HG02973 (cell line): ENCODE measurements around the gene USP3.

Experiments
- ATAC-seq: cut with Tn5 transposase; IDR thresholded peaks from one replicate; pipeline ENCODE4 v1.9.1; 2021; ENCODE audit warnings: moderate library complexity; ENCODE audit not compliant: unreplicated experiment

The USP3 gene, protein sequence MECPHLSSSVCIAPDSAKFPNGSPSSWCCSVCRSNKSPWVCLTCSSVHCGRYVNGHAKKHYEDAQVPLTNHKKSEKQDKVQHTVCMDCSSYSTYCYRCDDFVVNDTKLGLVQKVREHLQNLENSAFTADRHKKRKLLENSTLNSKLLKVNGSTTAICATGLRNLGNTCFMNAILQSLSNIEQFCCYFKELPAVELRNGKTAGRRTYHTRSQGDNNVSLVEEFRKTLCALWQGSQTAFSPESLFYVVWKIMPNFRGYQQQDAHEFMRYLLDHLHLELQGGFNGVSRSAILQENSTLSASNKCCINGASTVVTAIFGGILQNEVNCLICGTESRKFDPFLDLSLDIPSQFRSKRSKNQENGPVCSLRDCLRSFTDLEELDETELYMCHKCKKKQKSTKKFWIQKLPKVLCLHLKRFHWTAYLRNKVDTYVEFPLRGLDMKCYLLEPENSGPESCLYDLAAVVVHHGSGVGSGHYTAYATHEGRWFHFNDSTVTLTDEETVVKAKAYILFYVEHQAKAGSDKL

DNA sequence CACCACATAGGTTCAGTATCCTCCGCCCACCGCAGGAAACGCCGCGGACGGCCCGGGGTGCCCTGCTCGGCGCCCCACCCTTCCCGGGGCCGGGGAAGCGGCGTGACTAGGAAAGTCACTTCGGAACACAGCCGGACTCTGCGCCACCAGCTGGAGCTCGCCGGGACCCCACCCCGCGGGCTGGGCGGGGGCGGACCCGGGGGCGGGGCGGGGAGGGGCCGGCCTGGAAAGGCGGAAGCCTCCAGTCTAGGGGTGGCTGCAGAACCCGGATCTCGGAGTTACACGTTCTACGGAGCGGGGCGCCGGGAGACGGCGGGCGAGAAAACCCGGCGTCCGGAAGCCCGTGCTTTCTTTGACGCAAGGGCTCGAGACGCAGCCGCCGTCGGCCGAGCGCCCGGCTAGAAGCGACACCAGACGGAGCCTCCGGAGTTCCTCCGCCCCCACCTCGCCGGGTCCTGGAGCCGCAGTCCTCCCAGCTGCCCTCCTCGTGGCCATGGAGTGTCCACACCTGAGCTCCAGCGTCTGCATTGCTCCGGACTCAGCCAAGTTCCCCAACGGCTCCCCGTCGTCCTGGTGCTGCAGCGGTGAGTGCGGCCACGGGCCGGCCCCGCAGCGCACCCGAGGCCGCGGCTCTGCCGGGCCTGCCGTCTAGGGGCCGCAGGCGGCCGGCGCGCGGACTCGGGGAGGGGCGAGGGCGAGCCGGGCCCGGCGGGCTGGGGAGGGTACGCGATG is at the start of gene USP3:
Gene USP3 (plus strand): TSS at position 347 of the 732 bp plus-strand sequence. CDS start 147 bp downstream, at position 494.
- ATAC-seq, result peak; percentile 40

DNA sequence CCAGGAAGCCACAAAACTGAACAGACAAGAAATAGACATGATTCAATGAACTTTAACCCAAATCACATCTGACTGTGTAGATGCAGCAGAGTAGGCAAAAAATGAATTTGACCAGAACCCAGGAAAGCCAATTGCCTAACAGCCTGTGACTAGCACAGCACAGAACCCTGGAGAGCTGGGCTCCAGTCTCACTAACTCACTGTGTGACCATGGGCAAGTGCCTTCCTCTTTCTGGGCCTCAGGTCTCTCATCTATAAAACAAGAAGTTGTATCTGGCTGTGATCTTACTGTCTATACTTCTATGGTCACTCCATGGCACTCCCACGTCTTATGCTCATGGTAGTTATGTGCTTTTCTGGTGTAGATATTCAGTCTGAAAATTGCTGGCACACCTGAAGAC is 48.1 kb upstream of the USP3 start:
- no peak for ATAC-seq

DNA sequence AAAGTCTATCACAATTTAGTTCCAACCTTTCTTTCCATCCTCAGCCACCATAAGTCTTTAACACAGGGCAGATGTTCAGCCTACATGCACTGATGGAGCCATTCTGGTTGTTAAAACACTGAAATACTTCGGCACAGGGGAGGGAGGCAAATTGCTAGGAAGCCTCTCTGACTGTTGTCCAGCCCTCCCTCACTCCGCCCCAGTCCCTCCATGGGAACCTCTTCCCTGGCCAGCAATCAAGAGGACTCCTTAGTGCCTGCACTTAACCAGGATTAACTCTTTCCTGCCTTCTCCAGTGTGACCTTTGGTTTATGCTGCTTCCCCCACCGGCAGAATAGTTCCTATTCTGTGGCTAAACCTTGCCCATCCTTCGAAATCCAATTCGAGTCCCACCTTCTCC is 47.0 kb upstream of the USP3 start:
- ATAC-seq, result no peak

DNA sequence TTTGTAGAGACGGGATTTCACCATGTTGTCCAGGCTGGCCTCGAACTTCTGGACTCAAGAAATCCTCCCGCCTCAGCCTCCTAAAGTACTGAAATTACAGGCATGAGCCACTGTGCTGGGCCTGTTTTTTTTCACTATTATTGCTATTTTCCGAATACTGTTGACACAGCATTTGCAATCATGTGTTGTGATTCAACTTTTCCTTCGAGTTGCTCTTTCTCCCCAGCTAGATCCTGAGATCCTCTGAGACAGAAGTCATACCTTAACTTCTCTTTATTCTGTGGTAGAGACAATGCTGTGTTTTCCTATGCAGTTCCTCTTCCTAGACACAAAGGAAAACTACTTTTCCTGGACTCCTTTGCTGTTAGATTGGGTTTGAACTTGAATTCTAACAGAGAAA is 46.4 kb upstream of the USP3 start:
- no peak for ATAC-seq

DNA sequence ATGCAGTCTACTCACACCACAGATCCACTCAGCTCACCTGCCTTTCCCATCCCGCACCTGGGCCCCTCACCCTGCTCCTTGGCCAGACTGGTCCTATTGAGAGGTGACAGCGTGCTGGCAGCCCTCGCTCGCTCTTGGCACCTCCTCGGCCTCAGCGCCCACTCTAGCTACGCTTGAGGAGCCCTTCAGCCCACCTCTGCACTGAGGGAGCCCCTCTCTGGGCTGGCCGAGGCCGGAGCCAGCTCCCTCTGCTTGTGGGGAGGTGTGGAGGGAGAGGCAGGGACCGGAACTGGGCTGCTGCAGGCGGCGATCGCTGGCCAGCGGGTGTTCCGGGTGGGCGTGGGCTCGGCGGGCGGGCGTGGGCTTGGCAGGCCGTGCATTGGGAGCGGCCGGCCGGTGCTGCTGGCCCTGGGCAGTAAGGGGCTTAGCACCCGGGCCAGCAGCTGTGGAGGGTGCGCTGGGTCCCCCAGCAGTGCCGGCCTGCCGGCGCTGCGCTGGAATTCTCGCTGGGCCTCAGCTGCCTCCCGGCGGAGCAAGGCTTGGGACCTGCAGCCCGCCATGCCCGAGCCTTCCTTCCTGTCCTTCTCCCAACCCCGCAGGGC is 45.5 kb upstream of the USP3 start:
- ATAC-seq, result no peak

DNA sequence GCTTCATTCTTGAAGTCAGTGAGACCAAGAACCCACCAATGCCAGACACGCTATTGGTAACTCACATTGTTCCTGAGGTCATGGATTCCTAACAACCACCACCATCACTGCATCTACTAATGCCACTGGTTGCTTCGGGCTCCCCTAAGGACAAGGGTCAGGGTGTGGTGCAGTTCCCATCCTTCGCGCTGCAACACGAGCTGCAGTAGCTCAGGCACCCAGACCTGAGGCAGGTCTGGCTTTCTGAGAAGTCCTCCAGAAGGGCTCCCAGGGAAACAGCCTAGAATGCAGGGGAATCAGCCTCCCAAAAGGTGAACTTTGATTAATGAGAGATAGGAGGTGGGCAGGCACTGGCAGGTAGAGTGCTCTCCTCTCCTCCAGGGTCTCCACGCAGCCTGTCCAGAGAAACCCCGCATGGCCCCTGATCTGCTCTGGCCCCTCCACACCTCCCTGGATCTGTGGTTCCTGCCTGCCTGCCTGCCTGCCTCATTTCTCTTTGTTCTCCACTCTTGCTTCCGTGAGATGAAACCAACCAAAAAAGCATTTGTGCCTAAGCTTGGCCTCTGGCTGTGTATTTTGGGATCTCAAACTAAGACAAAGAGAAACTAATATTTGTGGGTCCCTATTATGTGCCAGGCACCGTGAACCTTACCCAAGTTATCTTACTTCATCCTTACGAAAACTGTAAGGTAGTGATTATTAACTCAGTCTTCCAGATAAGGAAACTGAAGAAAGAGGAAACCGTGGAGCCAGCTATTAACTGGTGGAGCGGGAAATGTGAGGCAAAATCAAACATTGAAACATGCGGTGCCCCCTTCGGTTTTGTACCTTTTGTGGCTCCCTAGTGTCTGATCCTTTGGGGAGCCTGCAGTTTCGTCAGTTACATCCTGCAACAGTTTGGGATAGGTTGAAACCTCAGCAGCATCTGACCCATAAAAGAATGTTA is 43.9 kb upstream of the USP3 start:
- ATAC-seq, result no peak

DNA sequence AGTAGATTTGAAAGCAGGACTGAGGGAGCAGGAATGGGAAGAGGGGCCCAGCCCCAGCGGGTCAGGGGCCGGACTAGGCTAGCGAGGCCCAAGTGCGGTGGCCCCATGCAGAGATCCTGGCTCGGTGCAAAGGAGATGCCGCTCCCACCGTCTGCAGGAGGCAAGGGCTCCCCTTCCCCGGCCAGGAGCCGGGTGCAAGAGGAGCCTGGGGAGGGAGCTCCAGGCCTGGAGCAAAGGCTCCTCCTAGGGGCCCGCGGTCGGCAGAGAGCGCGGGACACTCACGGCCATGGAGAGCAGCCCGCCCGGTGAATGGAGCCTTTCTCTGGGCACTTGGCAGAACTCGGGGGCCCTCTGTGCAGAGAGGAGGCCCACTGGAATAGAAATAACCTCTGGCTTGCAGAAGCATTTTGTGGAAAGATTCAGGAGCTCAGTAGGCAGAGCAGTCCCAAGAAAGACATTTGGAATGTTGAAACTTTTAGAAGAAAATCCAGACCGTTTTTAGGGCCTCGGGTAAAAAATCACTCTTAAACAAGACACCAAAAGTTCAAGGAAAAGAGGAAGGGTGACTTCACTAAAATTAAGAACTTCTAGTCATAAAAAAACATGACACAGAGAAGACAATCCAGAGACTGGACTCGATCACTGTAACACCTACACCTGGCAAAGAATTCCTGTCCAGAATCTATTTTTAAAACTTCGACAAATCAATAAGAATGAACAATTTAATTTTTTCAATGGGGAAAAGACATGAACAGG is 43.0 kb upstream of the USP3 start:
- ATAC-seq, result no peak

DNA sequence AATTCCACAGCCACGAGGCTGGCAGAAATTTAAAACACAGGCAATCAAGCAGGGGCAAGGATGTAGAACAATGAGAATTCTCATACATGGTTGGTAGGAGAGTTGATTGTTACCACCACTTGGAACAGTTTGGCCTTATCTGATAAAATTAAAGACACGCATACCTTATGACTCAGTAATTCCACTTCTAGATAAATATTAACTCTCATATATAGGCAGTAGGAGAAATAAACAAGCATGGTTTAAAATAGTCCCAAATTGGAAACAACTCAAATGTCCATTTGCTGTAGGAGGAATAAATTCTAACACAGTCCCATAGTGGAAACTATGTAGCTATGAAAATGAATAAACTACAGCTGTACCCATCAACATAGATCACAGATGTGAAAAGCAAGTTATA is 42.3 kb upstream of the USP3 start:
- no peak for ATAC-seq

DNA sequence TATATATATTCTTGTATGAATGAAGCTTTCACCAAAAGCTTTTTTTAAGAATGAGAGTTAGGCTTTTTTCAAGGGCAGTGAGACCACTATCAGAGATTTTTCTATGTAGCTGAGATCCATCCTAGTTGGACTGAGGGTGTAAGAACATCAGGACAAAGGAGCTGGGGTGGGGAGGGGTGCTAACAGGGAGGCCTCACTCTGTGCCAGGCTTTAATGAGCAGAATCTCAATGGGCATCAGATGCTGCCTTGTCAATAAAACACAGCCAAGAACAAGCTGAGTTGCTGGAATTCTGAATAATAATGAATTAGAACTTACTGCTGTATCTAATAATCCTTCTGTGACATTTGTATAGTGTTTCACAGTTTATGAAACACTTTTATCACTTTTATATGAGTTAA is 41.4 kb upstream of the USP3 start:
- no peak for ATAC-seq

DNA sequence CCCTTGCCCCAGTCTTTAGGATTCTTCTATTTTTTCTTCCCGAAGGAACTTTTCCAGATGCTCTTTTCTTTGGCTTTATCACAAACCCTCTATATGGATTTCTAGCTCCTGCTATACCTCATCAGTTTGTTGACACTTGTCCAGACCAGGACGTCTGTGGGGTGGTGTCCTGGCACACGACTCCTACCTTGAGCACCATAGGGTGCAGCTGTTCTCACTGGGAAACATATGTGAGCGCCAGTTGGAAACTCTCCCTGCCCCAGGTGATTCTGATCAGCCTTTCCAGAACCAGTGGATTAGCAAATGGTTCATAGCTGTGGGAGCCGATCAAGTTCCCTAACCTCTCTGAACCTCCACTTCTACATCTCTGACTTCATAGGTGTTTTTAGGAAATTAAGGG is 40.6 kb upstream of the USP3 start:
- ATAC-seq, result no peak

DNA sequence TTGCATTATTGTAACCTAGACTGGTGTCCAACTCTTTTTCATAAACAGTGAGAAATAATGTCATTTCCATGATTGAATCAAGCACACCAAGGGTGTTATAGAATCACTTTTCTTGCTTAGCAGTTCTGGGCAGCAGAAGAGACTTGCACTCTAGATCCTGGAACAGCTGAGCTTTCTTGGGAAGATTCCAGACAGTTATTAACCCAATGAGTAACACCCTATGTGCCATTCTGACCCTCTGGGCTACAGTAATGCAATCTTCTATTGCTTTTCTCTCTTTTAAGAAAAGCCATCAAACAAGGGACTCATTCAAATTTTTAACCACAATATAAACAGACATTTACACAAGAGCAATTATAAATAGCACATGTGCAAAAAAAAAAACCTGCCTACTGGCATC is 39.3 kb upstream of the USP3 start:
- no peak for ATAC-seq

DNA sequence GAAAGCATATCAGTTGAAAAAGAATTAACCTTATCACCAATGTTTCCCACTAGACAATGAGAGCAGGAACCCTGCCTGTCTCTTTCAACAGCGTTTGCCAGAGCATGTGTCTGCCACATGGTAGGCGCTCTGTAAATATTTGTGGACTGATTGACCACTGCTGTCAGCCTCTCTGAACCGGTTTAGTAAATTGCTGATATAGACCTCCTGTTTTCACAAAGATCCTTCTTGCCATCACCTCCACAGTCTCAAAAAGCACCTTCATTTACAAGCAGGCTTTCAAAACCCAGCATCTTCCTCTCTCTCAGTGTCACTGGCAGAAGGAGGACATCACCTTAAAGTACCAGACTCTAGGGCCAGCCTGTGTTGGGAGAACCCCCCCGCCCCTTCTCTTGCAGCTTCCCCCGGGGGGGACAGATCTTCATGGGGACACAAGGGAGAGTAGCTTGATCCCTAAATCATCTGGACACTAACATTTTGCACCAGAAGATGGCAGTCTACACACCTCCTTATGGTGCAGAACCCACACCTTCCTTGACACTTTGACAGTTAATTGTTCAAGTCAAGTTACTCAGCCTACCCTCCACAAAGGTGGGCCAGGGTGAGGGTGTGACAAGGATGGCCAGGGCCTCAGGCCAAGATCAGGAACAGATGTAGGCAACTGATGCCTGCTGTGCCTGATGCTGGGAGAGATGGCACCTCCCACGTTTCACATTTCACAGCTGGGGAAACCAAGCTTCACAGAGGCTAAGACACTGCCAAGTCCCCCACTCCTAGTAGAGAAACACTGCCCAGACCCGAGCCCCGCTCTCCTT is 37.8 kb upstream of the USP3 start:
- no peak for ATAC-seq

DNA sequence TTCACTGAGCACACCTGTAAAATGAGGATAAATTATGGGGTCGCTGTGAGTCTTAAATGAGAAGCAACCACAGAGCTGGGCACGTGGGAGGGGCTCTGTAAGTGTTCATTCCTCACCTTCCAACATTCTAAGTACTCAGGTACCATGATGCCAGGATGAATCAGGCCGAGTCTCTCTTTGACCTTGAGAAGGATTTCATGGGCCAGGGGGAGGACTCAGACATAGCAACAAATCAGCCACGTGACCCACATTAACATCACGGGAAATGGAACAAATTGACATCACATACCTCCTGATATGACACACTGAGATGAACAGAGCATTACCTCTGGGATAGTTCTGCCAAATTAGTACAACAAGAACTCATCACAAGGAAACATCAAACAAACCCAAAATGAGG is 35.2 kb upstream of the USP3 start:
- ATAC-seq, result no peak

DNA sequence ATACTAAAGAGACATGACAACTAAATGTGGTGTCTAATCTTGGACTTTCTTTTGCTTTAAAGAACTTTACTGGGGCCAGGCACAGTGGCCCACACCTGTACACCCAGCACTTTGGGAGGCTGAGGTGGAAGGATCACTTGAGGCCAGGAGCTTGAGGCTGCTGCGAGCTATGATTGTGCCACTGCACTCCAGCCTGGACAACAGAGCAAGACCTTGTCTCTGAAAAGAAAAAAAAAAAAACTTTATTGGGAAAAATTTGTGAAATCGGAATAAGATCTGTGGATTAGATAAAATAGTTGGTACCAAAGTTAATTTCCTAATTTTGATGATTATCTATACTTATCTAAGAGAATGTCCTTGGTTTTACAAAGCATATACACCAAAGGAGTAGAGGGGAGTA is 34.4 kb upstream of the USP3 start:
- ATAC-seq, result no peak

DNA sequence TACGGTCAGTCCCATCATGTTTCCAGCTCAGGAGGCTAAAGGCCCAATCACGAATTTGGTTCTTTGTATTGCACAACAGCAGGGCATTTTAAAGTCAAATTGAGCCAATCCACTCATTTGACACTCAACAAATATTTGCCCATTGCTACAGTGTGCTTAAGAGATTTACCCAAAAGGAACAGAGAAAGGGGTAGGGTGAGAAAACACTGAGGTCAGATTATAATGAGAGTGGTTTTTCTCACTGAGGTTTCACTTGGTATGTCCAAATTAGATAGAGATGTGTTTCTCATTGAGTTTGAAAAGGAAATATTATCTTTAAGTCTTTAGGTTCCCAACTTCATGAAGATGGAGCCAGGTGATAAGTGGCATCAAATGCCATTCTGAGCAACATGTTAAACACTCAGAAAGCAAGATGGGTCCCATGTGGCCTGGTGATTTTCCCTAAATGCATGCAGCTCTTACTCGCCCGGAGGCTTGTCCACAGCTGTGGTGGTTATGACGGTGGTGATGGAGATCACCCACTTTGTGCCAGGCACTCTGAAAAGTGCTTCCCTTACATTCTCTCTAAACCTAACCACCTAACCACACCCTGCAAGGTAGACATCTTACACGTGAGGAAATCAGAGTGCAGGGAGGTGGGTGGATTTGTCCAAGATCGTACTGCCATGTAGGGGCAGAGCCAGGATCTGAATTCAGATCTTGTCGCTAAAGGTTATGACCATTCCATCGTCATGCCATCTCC is 31.2 kb upstream of the USP3 start:
- ATAC-seq, result peak; percentile 33

DNA sequence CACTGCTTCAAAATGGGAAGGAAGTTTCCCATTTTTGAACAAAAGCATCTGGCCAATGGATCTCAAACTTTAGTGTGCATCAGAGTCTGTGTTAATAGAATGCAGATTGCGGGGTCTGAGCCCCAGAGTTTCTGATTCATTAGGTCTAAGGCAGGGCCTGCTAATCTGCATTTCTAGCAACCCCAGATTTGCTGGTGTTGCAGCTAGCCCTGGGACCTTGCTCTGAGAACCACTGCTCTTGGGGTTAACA is 30.7 kb upstream of the USP3 start:
- peak; percentile 17 for ATAC-seq

DNA sequence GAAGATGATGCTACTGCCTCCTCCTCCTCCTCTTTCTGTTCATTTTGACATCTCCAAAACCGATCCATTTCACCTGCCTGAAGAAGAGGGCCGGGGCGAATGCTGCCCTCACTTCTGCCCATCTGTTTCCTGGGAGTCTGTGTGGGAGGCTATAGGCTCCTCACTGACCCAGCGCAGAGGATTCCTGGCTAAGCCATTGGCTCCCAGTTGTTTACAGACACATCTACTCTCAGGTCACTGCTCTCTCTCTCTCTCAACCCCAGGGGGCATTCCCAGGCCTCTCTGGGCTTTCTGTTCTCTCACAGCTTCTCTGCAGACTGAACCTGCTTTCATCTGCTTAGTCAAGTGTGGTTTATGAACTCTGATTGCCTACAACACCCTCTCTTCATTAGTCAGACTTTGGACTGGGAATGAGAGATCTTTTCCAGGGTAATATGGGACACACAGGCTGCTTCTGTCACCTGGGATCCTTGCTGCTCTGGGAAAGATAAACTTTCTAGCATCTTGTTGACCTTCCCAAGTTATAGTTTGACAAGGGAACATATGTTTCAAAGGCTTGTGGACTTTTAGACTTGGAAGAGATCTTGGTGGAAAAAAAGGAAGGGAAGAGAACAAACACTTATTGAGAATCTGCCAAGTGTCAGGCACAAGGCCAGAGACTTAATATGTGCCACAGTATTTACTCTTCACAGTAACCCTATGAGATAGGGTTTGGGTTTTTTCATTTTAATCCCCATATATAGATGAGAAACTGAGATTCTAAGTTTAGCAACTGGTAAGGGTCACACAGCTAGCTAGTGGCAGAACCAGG is 30.2 kb upstream of the USP3 start:
- ATAC-seq, result peak; percentile 61

DNA sequence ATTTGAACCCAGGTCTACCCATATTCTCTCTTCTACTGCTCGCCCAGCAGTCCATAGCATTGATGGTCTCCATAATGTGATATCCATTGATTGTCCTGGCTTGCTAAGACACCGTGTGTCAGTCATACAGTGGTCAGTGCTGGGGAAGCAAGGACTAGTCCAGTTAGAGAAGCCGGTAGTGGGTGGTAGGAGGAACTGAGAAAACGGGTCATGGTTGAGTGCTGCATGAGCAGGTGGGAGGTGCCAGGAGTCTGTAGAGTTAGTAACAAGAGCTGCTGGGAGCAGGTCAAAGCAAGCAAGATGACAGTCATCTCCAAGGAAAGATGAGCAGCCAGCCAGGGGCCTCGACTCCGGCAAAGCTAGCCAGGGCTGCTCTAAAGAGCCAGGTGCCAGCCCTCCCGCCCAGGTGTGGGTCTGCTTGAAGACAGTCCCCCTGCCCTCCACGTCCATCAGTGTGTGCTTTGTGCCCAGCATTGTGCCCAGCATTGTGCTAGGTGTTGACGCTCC is 29.5 kb upstream of the USP3 start:
- ATAC-seq, result peak; percentile 47
